Activated CD8-positive, alpha-beta T cell treated with anti-CD3 and anti-CD28 coated beads, Interleukin-2, amount 10 ng/mL, durations not matched to agents 7 days and 5 days (primary cell): ENCODE measurements around the gene TMEM52. TPM values are rescaled to one million over a fixed set of nuclear protein-coding genes. Genes with fewer than 3 reads are reported as not detected.
A peak's percentile ranks its signal among the peaks of the same experiment; 100 is the strongest.

Experiments
- ATAC-seq: fragments of 150-1000 bp; cut with Tn5 transposase; one replicate; pipeline ENCODE4 v1.10.0; 2021; ENCODE audit warnings: moderate library complexity
- CTCF ChIA-PET: fragments of 350-600 bp; sonication (Branson Sonifier 250); formaldehyde crosslinking; loops from one replicate; lab custom pipeline; 2021; ENCODE audit warnings: antibody characterized with exemption; lab: Charles Lee
- POLR2A ChIA-PET: fragments of 350-600 bp; sonication (Branson Sonifier 250); formaldehyde crosslinking; loops from one replicate; lab custom pipeline; 2021; ENCODE audit warnings: antibody characterized with exemption; lab: Charles Lee
- DNase-seq: peaks from one replicate; pipeline ENCODE4 v3.0.0-alpha.2; 2020
- H3K27ac Mint-ChIP-seq: one replicate; pipeline ENCODE4 v1.8.0; 2021; ENCODE audit warnings: mild to moderate bottlenecking, mixed read lengths
- H3K27me3 Mint-ChIP-seq: one replicate; pipeline ENCODE4 v1.8.0; 2021; ENCODE audit warnings: low read depth, mixed read lengths
- H3K36me3 Mint-ChIP-seq: one replicate; pipeline ENCODE4 v1.8.0; 2021; ENCODE audit warnings: low read depth, mixed read lengths
- H3K4me1 Mint-ChIP-seq: one replicate; pipeline ENCODE4 v1.8.0; 2021; ENCODE audit warnings: low read depth, mixed read lengths
- H3K4me3 Mint-ChIP-seq: one replicate; pipeline ENCODE4 v1.8.0; 2021; ENCODE audit warnings: mild to moderate bottlenecking, mixed read lengths
- H3K9me3 Mint-ChIP-seq: one replicate; pipeline ENCODE4 v1.8.0; 2022; ENCODE audit warnings: mixed read lengths; ENCODE audit not compliant: insufficient read depth
- total RNA-seq, 2 experiments: library from RNA; stranded (reverse); gene quantifications; one replicate each; pipeline ENCODE4 v1.2.3, GENCODE V29; 2021

The TMEM52 gene
- total RNA-seq, 2 experiments from 2014 or later = 0.70 TPM; not detected in 1

GRCh38 chr1:1895060-1895418, 24.0 kb downstream of the TMEM52 start:
- H3K9me3 Mint-ChIP-seq = no peaks in the 10 kb centered on the region
- CTCF ChIA-PET = interaction anchor here (2.4 to 2.5 kb wide), 2 partner anchors 11 to 14 kb away, joined by 17 read pairs; no protein-coding TSS in a partner anchor
- DNase-seq (no peak), ATAC-seq (no peak)
- peaks cover 3% of the 10 kb centered on the region for H3K27me3 Mint-ChIP-seq
- H3K36me3 Mint-ChIP-seq = no peaks in the 10 kb centered on the region
- POLR2A ChIA-PET = interaction anchor here (1.0 kb wide), 1 partner anchor 14 kb away, joined by 3 read pairs; no protein-coding TSS in a partner anchor
- H3K4me1 Mint-ChIP-seq = peaks cover 32% of the 10 kb centered on the region
- peak overlapping the region; percentile 4 for H3K27ac Mint-ChIP-seq
- H3K4me3 Mint-ChIP-seq = no peak overlapping the region

- POLR2A ChIA-PET = interaction anchor here (1.0 kb wide), 1 partner anchor 14 kb away, joined by 3 read pairs; no protein-coding TSS in a partner anchor
- Mint-ChIP-seq H3K4me1 (peaks cover 32% of the 10 kb centered on the region), H3K27me3 (peaks cover 3% of the 10 kb centered on the region), H3K9me3 (no peaks in the 10 kb centered on the region), H3K4me3 (no peak overlapping the region), H3K36me3 (no peaks in the 10 kb centered on the region), H3K27ac (peak overlapping the region; percentile 4)
- ATAC-seq (no peak), DNase-seq (no peak)
- CTCF ChIA-PET = interaction anchor here (2.4 to 2.5 kb wide), 2 partner anchors 11 to 14 kb away, joined by 17 read pairs; no protein-coding TSS in a partner anchor
Measured at GRCh38 chr1:1894354-1895059, 24.6 kb downstream of the TMEM52 start.

GRCh38 chr1:1893997-1894353, 25.1 kb downstream of the TMEM52 start:
- H3K9me3 Mint-ChIP-seq = no peaks in the 10 kb centered on the region
- peaks cover 4% of the 10 kb centered on the region for H3K36me3 Mint-ChIP-seq
- H3K4me1 Mint-ChIP-seq = peaks cover 32% of the 10 kb centered on the region
- ChIA-PET POLR2A (no interaction called here), CTCF (interaction anchor here (2.5 kb wide), 1 partner anchor 12 kb away, joined by 17 read pairs; no protein-coding TSS in a partner anchor)
- no peak for ATAC-seq
- H3K27ac Mint-ChIP-seq = no peak overlapping the region
- H3K27me3 Mint-ChIP-seq = peaks cover 3% of the 10 kb centered on the region
- DNase-seq = no peak
- no peak overlapping the region for H3K4me3 Mint-ChIP-seq

GRCh38 chr1:1893291-1893985, 25.6 kb downstream of the TMEM52 start:
- no peak for ATAC-seq
- H3K27me3 Mint-ChIP-seq = peaks cover 3% of the 10 kb centered on the region
- ChIA-PET POLR2A (no interaction called here), CTCF (interaction anchor here (2.5 kb wide), 1 partner anchor 13 kb away, joined by 17 read pairs; no protein-coding TSS in a partner anchor)
- DNase-seq = no peak
- H3K4me3 Mint-ChIP-seq = peak overlapping the region; percentile 39
- H3K4me1 Mint-ChIP-seq = peaks cover 37% of the 10 kb centered on the region
- no peaks in the 10 kb centered on the region for H3K9me3 Mint-ChIP-seq
- H3K36me3 Mint-ChIP-seq = peaks cover 7% of the 10 kb centered on the region
- H3K27ac Mint-ChIP-seq = peak overlapping the region; percentile 39

- POLR2A ChIA-PET = interaction anchor here (1.1 kb wide), 1 partner anchor 113 kb away, joined by 4 read pairs; no protein-coding TSS in a partner anchor
- H3K9me3 Mint-ChIP-seq = no peaks in the 10 kb centered on the region
- peaks cover 3% of the 10 kb centered on the region for H3K27me3 Mint-ChIP-seq
- peaks cover 44% of the 10 kb centered on the region for H3K4me1 Mint-ChIP-seq
- H3K27ac Mint-ChIP-seq = peak overlapping the region; percentile 87
- ATAC-seq = no peak
- no peak for DNase-seq
- CTCF ChIA-PET = interaction anchor here (1.9 kb wide), 1 partner anchor 13 kb away, joined by 13 read pairs; no protein-coding TSS in a partner anchor
- peaks cover 11% of the 10 kb centered on the region for H3K36me3 Mint-ChIP-seq
- peak overlapping the region; percentile 90 for H3K4me3 Mint-ChIP-seq
Measured at GRCh38 chr1:1892763-1893120, 26.3 kb downstream of the TMEM52 start.

- ChIA-PET CTCF (interaction anchor here (1.1 to 1.9 kb wide), 2 partner anchors 14 to 17 kb away, joined by 8 to 13 read pairs; no protein-coding TSS in a partner anchor), POLR2A (interaction anchor here (0.9 to 1.5 kb wide), 4 partner anchors 10 to 113 kb away, joined by 3 to 5 read pairs (median 4); no protein-coding TSS in a partner anchor)
- H3K9me3 Mint-ChIP-seq = no peaks in the 10 kb centered on the region
- no peak for DNase-seq
- H3K27me3 Mint-ChIP-seq = peaks cover 3% of the 10 kb centered on the region
- H3K27ac Mint-ChIP-seq = peak overlapping the region; percentile 87
- H3K4me1 Mint-ChIP-seq = peaks cover 49% of the 10 kb centered on the region
- no peak for ATAC-seq
- H3K36me3 Mint-ChIP-seq = peaks cover 13% of the 10 kb centered on the region
- peak overlapping the region; percentile 90 for H3K4me3 Mint-ChIP-seq
Measured at GRCh38 chr1:1892079-1892762, 26.9 kb downstream of the TMEM52 start.

GRCh38 chr1:1891349-1892078, 27.6 kb downstream of the TMEM52 start:
- Mint-ChIP-seq H3K4me3 (peak overlapping the region; percentile 90), H3K9me3 (no peaks in the 10 kb centered on the region), H3K4me1 (peaks cover 53% of the 10 kb centered on the region), H3K36me3 (peaks cover 17% of the 10 kb centered on the region), H3K27me3 (peaks cover 3% of the 10 kb centered on the region), H3K27ac (peak overlapping the region; percentile 87)
- ATAC-seq = peak; percentile 57
- CTCF ChIA-PET = interaction anchor here (1.1 to 1.9 kb wide), 2 partner anchors 14 to 17 kb away, joined by 8 to 13 read pairs; no protein-coding TSS in a partner anchor
- peak; percentile 81 for DNase-seq
- POLR2A ChIA-PET = interaction anchor here (0.9 to 1.5 kb wide), 4 partner anchors 9 to 112 kb away, joined by 3 to 5 read pairs (median 4); no protein-coding TSS in a partner anchor

- H3K36me3 Mint-ChIP-seq = peaks cover 21% of the 10 kb centered on the region
- ChIA-PET POLR2A (interaction anchor here (1.5 kb wide), 1 partner anchor 18 kb away, joined by 5 read pairs; no protein-coding TSS in a partner anchor), CTCF (interaction anchor here (1.9 kb wide), 1 partner anchor 15 kb away, joined by 13 read pairs; no protein-coding TSS in a partner anchor)
- ATAC-seq = peak; percentile 60
- DNase-seq = peak; percentile 87
- H3K4me3 Mint-ChIP-seq = peak within 1 kb of the TSS; percentile 90
- no peaks in the 10 kb centered on the region for H3K9me3 Mint-ChIP-seq
- peaks cover 54% of the 10 kb centered on the region for H3K4me1 Mint-ChIP-seq
- H3K27ac Mint-ChIP-seq = peak within 1 kb of the TSS; percentile 94
- peaks cover under 1% of the 10 kb centered on the region for H3K27me3 Mint-ChIP-seq
Measured at GRCh38 chr1:1890506-1891348, 28.4 kb downstream of the TMEM52 start, which contains the start of gene GNB1. Gene GNB1, minus strand, starts transcription at chr1:1891087. Its CDS starts 65,634 bp downstream, at chr1:1825453.

- peaks cover 21% of the 10 kb centered on the region for H3K36me3 Mint-ChIP-seq
- H3K4me1 Mint-ChIP-seq = peaks cover 50% of the 10 kb centered on the region
- ChIA-PET POLR2A (interaction anchor here (0.8 kb wide), 1 partner anchor 23 kb away, joined by 3 read pairs; no protein-coding TSS in a partner anchor), CTCF (interaction anchor here (3.3 kb wide), 1 partner anchor 16 kb away, joined by 17 read pairs; no protein-coding TSS in a partner anchor)
- DNase-seq = peak; percentile 49
- peak overlapping the region; percentile 88 for H3K27ac Mint-ChIP-seq
- peak overlapping the region; percentile 85 for H3K4me3 Mint-ChIP-seq
- H3K9me3 Mint-ChIP-seq = no peaks in the 10 kb centered on the region
- ATAC-seq = peak; percentile 43
- H3K27me3 Mint-ChIP-seq = no peaks in the 10 kb centered on the region
Measured at GRCh38 chr1:1889847-1890505, 29.1 kb downstream of the TMEM52 start.
